Endodermal cell (in vitro differentiated cells): ENCODE measurements around the gene ZNHIT3. TPM values are rescaled to one million over a fixed set of nuclear protein-coding genes. Genes with fewer than 3 reads are reported as not detected.
A peak's percentile ranks its signal among the peaks of the same experiment; 100 is the strongest.

ENCODE experiments used
- DNase-seq: peaks from one replicate; pipeline ENCODE4 v3.0.0-alpha.2; 2017
- H3K27ac ChIP-seq: 2 replicates; pipeline ENCODE4 v1.5.1; 2013; ENCODE audit warnings: mild to moderate bottlenecking, low read depth, low read length, moderate library complexity
- H3K27me3 ChIP-seq: 2 replicates; pipeline ENCODE4 v1.6.1; 2013; ENCODE audit warnings: mild to moderate bottlenecking, low read length, moderate library complexity; ENCODE audit not compliant: insufficient read depth, control insufficient read depth, poor library complexity, severe bottlenecking
- H3K36me3 ChIP-seq: 2 replicates; pipeline ENCODE4 v1.7.0; 2013; ENCODE audit warnings: mild to moderate bottlenecking, low read length, moderate library complexity; ENCODE audit not compliant: control insufficient read depth, insufficient read depth
- H3K4me1 ChIP-seq: one replicate; pipeline ENCODE4 v1.7.0; 2013; ENCODE audit warnings: low read length; ENCODE audit not compliant: control insufficient read depth, insufficient read depth
- H3K4me3 ChIP-seq: 2 replicates; pipeline ENCODE4 v1.5.1; 2013; ENCODE audit warnings: mild to moderate bottlenecking, low read length, moderate library complexity
- H3K9ac ChIP-seq: 2 replicates; pipeline ENCODE4 v1.6.1; 2013; ENCODE audit warnings: mild to moderate bottlenecking, low read length, moderate library complexity; ENCODE audit not compliant: poor library complexity, severe bottlenecking; ENCODE audit errors: extremely low read depth
- H3K9me3 ChIP-seq: 2 replicates; pipeline ENCODE4 v1.6.1; 2013; ENCODE audit warnings: mild to moderate bottlenecking, low read length, moderate library complexity; ENCODE audit not compliant: control insufficient read depth
- H3K27ac Mint-ChIP-seq: 2 replicates; pipeline ENCODE4 v1.8.0; 2020; ENCODE audit warnings: mixed read lengths
- H3K27me3 Mint-ChIP-seq: 2 replicates; pipeline ENCODE4 v1.8.0; 2021; ENCODE audit warnings: mild to moderate bottlenecking, mixed read lengths; ENCODE audit not compliant: insufficient read depth
- H3K36me3 Mint-ChIP-seq: 2 replicates; pipeline ENCODE4 v1.8.0; 2020; ENCODE audit warnings: low read depth, mixed read lengths
- H3K4me1 Mint-ChIP-seq: 2 replicates; pipeline ENCODE4 v1.8.0; 2020; ENCODE audit warnings: mixed read lengths
- H3K4me3 Mint-ChIP-seq: 2 replicates; pipeline ENCODE4 v1.8.0; 2020; ENCODE audit warnings: mild to moderate bottlenecking, moderate library complexity, mixed read lengths
- H3K9me3 Mint-ChIP-seq: 2 replicates; pipeline ENCODE4 v1.8.0; 2020; ENCODE audit warnings: mild to moderate bottlenecking, mixed read lengths
- CTCF ChIP-seq: fragments of 200-600 bp; sonication (generic); conservative IDR thresholded peaks from 2 replicates; pipeline ENCODE4 v1.5.0; 2021; ENCODE audit warnings: antibody characterized with exemption, mild to moderate bottlenecking
- WGBS, 2 experiments: methylation state at CpG; one replicate each; pipeline versions ENCODE4 v1.1.5 to v1.1.7; 2013; ENCODE audit warnings: missing lambda C conversion rate in 2 of 2, mixed read lengths in 1 of 2; ENCODE audit not compliant: insufficient coverage in 1 of 2, insufficient read length in 1 of 2; 5-methylcytosine and 5-hydroxymethylcytosine counted together
- total RNA-seq, 2 donors: library from RNA; stranded (reverse); fragmentation: NEBNext Ultra II Directional in 1 of 2; extraction: Animal tissue kit (Norgen Biotek cat#: 25700) in 1 of 2; gene quantifications; 2 replicates in 1 of 2; 3 replicates in 1 of 2; pipeline ENCODE4 v1.2.1, GENCODE V29; 2021

ZNHIT3 gene
- total RNA-seq, 2 donors from 2014 or later = 59.6 to 67.3 TPM

- Histone ChIP-seq H3K27ac (no peak overlapping the region), H3K27me3 (no peaks in the 10 kb centered on the region), H3K4me1 (peaks cover 26% of the 10 kb centered on the region), H3K36me3 (peaks cover 90% of the 10 kb centered on the region), H3K4me3 (no peak overlapping the region), H3K9ac (no peak overlapping the region), H3K9me3 (no peaks in the 10 kb centered on the region)
- peak; percentile 41 for DNase-seq
- WGBS, 2 experiments = 92% methylated on average over 7 of the region's 7 CpGs
- Mint-ChIP-seq H3K9me3 (no peaks in the 10 kb centered on the region), H3K36me3 (peaks cover 66% of the 10 kb centered on the region), H3K4me1 (peaks cover 28% of the 10 kb centered on the region), H3K27ac (no peak overlapping the region), H3K4me3 (no peak overlapping the region), H3K27me3 (no peaks in the 10 kb centered on the region)
- no peak for TF ChIP-seq CTCF
Measured at GRCh38 chr17:36498560-36499300, 12.2 kb downstream of the ZNHIT3 start.

- H3K27ac ChIP-seq = no peak overlapping the region
- peaks cover 11% of the 10 kb centered on the region for H3K4me1 ChIP-seq
- no peaks in the 10 kb centered on the region for H3K27me3 ChIP-seq
- WGBS, 2 experiments = 96% methylated on average over 10 to 15 of the region's 15 CpGs
- DNase-seq = peak; percentile 51
- Mint-ChIP-seq H3K4me3 (no peak overlapping the region), H3K27me3 (no peaks in the 10 kb centered on the region), H3K9me3 (no peaks in the 10 kb centered on the region), H3K4me1 (peaks cover 10% of the 10 kb centered on the region), H3K27ac (no peak overlapping the region), H3K36me3 (peaks cover 64% of the 10 kb centered on the region)
- H3K4me3 ChIP-seq = no peak overlapping the region
- H3K9me3 ChIP-seq = no peaks in the 10 kb centered on the region
- peaks cover 90% of the 10 kb centered on the region for H3K36me3 ChIP-seq
- TF ChIP-seq CTCF = no peak
- no peak overlapping the region for H3K9ac ChIP-seq
Measured at GRCh38 chr17:36500745-36501225, 14.3 kb downstream of the ZNHIT3 start.

GRCh38 chr17:36501351-36501750 is 14.9 kb downstream of the ZNHIT3 start:
- Histone ChIP-seq H3K9me3 (no peaks in the 10 kb centered on the region), H3K4me1 (peaks cover 6% of the 10 kb centered on the region), H3K4me3 (no peak overlapping the region), H3K36me3 (peaks cover 91% of the 10 kb centered on the region), H3K9ac (no peak overlapping the region), H3K27ac (no peak overlapping the region), H3K27me3 (no peaks in the 10 kb centered on the region)
- DNase-seq = peak; percentile 34
- no peaks in the 10 kb centered on the region for H3K9me3 Mint-ChIP-seq
- no peak overlapping the region for H3K27ac Mint-ChIP-seq
- peaks cover 64% of the 10 kb centered on the region for H3K36me3 Mint-ChIP-seq
- no peak overlapping the region for H3K4me3 Mint-ChIP-seq
- 90 to 94% methylated on average over 2 to 3 of the region's 3 CpGs for WGBS, 2 experiments
- TF ChIP-seq CTCF = no peak
- H3K4me1 Mint-ChIP-seq = peaks cover 5% of the 10 kb centered on the region
- H3K27me3 Mint-ChIP-seq = no peaks in the 10 kb centered on the region
